ENCODE results near the gene ADAMTS12. TPM values are rescaled to one million over a fixed set of nuclear protein-coding genes. Genes with fewer than 3 reads are reported as not detected.

ADAMTS12 gene
- polyA plus RNA-seq, 1 of the 3 experiments (the other 2 are of a cell fraction), result 2.5 TPM

GRCh38 chr5:33692980-33693379, 198.8 kb downstream of the ADAMTS12 start:
- 31% methylated on average over 2 of the region's 2 CpGs for WGBS (ENCODE audit: low lambda C conversion rate)
- Histone ChIP-seq H3K9me3 (no peaks in the 10 kb centered on the region), H2AFZ (ENCODE audit: low read depth) (no peak overlapping the region), H3K4me2 (no peak overlapping the region), H3K36me3 (replicated peaks in 1 of 2; ENCODE audit: control insufficient read depth in 1 of 2, insufficient read depth in 2 of 2, low read length in 1 of 2) (no peaks in the 10 kb centered on the region), H3K9ac (no peak overlapping the region), H3F3A (replicated peaks; ENCODE audit: insufficient read depth) (peaks cover 3% of the 10 kb centered on the region), H3K4me3 (ENCODE audit: low read depth in 2 of 2, low read length in 1 of 2) (no peak overlapping the region), H3K27ac (ENCODE audit: low read depth in 2 of 2, low read length in 1 of 2) (no peak overlapping the region), H3K79me2 (ENCODE audit: insufficient read depth) (no peaks in the 10 kb centered on the region), H3K9me2 (no peaks in the 10 kb centered on the region), H3K4me1 (ENCODE audit: control insufficient read depth in 1 of 2, insufficient read depth in 2 of 2, low read depth in 1 of 2, low read length in 1 of 2) (no peaks in the 10 kb centered on the region), H3K27me3 (ENCODE audit: insufficient read depth) (no peaks in the 10 kb centered on the region), H4K20me1 (ENCODE audit: insufficient read depth) (no peaks in the 10 kb centered on the region)
- TF ChIP-seq REST (IDR thresholded peaks at IDR 0.05; ENCODE audit: low read depth, low read length), result no peak
- no peak for TF ChIP-seq PBX3 (IDR thresholded peaks at IDR 0.05)
- TF ChIP-seq RAD21 (IDR thresholded peaks at IDR 0.05; ENCODE audit: low read length), result no peak
- TF ChIP-seq FOXM1 (IDR thresholded peaks at IDR 0.05; ENCODE audit: low read depth), result no peak
- no peak for TF ChIP-seq GABPA (IDR thresholded peaks at IDR 0.05; ENCODE audit: low read depth)
- no peak for TF ChIP-seq RCOR1 (IDR thresholded peaks at IDR 0.05; ENCODE audit: low read length)
- no peak for TF ChIP-seq SIN3A (IDR thresholded peaks at IDR 0.05; ENCODE audit: borderline replicate concordance, low read depth, low read length)
- TF ChIP-seq JUND (IDR thresholded peaks at IDR 0.05), result no peak
- TF ChIP-seq, protein P1, sequence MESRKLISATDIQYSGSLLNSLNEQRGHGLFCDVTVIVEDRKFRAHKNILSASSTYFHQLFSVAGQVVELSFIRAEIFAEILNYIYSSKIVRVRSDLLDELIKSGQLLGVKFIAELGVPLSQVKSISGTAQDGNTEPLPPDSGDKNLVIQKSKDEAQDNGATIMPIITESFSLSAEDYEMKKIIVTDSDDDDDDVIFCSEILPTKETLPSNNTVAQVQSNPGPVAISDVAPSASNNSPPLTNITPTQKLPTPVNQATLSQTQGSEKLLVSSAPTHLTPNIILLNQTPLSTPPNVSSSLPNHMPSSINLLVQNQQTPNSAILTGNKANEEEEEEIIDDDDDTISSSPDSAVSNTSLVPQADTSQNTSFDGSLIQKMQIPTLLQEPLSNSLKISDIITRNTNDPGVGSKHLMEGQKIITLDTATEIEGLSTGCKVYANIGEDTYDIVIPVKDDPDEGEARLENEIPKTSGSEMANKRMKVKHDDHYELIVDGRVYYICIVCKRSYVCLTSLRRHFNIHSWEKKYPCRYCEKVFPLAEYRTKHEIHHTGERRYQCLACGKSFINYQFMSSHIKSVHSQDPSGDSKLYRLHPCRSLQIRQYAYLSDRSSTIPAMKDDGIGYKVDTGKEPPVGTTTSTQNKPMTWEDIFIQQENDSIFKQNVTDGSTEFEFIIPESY (IDR thresholded peaks at IDR 0.05; ENCODE audit: borderline replicate concordance, low read depth), result no peak
- no peak for TF ChIP-seq MEF2A (IDR thresholded peaks at IDR 0.05; ENCODE audit: borderline replicate concordance, low read depth)
- TF ChIP-seq TAF1 (IDR thresholded peaks at IDR 0.05; ENCODE audit: borderline replicate concordance, low read depth, low read length), result no peak
- no peak for TF ChIP-seq POLR2AphosphoS5 (IDR thresholded peaks at IDR 0.05; ENCODE audit: low read depth, low read length)
- no peak for TF ChIP-seq NRF1 (IDR thresholded peaks at IDR 0.05; ENCODE audit: low read depth, low read length)
- TF ChIP-seq EP300 (IDR thresholded peaks at IDR 0.05; ENCODE audit: borderline replicate concordance in 1 of 2, low read depth in 1 of 2, low read length in 1 of 2), result no peak
- TF ChIP-seq SMC3 (IDR thresholded peaks at IDR 0.05; ENCODE audit: low read depth, low read length), result no peak
- TF ChIP-seq YY1 (IDR thresholded peaks at IDR 0.05; ENCODE audit: low read depth), result no peak
- TF ChIP-seq, protein P2, sequence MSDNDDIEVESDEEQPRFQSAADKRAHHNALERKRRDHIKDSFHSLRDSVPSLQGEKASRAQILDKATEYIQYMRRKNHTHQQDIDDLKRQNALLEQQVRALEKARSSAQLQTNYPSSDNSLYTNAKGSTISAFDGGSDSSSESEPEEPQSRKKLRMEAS (IDR thresholded peaks at IDR 0.05; ENCODE audit: low read depth), result no peak
- TF ChIP-seq MXI1 (IDR thresholded peaks at IDR 0.05; ENCODE audit: low read depth, low read length), result no peak
- POLR2A ChIA-PET, result no interaction called here
- CTCF ChIA-PET, result interaction anchor here (1.0 kb wide), 1 partner anchor 10 kb away, joined by 3 read pairs; no protein-coding TSS in a partner anchor
- DNase-seq, result no peak

Data from SK-N-SH (cell line).